HepG2 (cell line): ENCODE results near the gene DAB2IP. TPM values are rescaled to one million over a fixed set of nuclear protein-coding genes. Genes with fewer than 3 reads are reported as not detected.

ENCODE experiments used
- CSRNP2 ChIP-seq: sonication (generic); formaldehyde crosslinking; conservative IDR thresholded peaks from 2 replicates; pipeline ENCODE4 v1.8.0; 2022; ENCODE audit warnings: low read depth, missing genetic modification reagents
- E2F2 ChIP-seq: sonication (generic); formaldehyde crosslinking; IDR thresholded peaks from 2 replicates; pipeline ENCODE4 v1.4.0; 2020; ENCODE audit warnings: missing genetic modification reagents, borderline replicate concordance
- FOXJ3 ChIP-seq: sonication (generic); formaldehyde crosslinking; IDR thresholded peaks from 2 replicates; pipeline ENCODE4 v1.4.0; 2020; ENCODE audit warnings: missing genetic modification reagents, mild to moderate bottlenecking, borderline replicate concordance
- GABPB1 ChIP-seq: IDR thresholded peaks from 2 replicates; pipeline ENCODE4 v1.6.1; 2016; ENCODE audit warnings: mild to moderate bottlenecking, missing genetic modification reagents, moderate library complexity, missing compliant biosample characterization
- HINFP ChIP-seq: sonication (generic); formaldehyde crosslinking; IDR thresholded peaks from 2 replicates; pipeline ENCODE4 v1.4.0; 2020; ENCODE audit warnings: low read depth, mild to moderate bottlenecking, missing genetic modification reagents
- HNRNPLL ChIP-seq: fragments of 200-400 bp; formaldehyde crosslinking; IDR thresholded peaks from 2 replicates; pipeline ENCODE4 v1.6.1; 2017; ENCODE audit warnings: mild to moderate bottlenecking, low read depth, low read length; ENCODE audit not compliant: poor library complexity, severe bottlenecking
- KAT7 ChIP-seq: IDR thresholded peaks from 2 replicates; pipeline ENCODE4 v1.6.1; 2018; ENCODE audit warnings: borderline replicate concordance, missing compliant biosample characterization
- MAZ ChIP-seq, 2 experiments: sonication (generic) in 1 of 2; formaldehyde crosslinking in 1 of 2; IDR thresholded peaks; 2 replicates each; pipeline versions ENCODE4 v1.5.0 to v1.6.1; 2012 to 2020; ENCODE audit warnings: low read depth in 2 of 2, mild to moderate bottlenecking in 2 of 2, borderline replicate concordance in 1 of 2, improper control_type of control experiment in 1 of 2, low read length in 1 of 2, missing genetic modification reagents in 1 of 2, moderate library complexity in 1 of 2
- NCOR1 ChIP-seq: fragments of 200-600 bp; sonication (generic); IDR thresholded peaks from 2 replicates; pipeline ENCODE4 v1.7.0; 2017; ENCODE audit warnings: antibody characterized with exemption, low read length, borderline replicate concordance
- PRDM15 ChIP-seq: sonication (generic); formaldehyde crosslinking; IDR thresholded peaks from 2 replicates; pipeline ENCODE4 v1.4.0; 2020; ENCODE audit warnings: missing genetic modification reagents
- RBAK ChIP-seq: sonication (generic); formaldehyde crosslinking; IDR thresholded peaks from 2 replicates; pipeline ENCODE4 v1.5.1; 2020; ENCODE audit warnings: mild to moderate bottlenecking, missing genetic modification reagents
- SAP130 ChIP-seq: IDR thresholded peaks from 2 replicates; pipeline ENCODE4 v1.6.1; 2016; ENCODE audit warnings: low read depth
- TAF1 ChIP-seq: sonication (generic); formaldehyde crosslinking; IDR thresholded peaks from 2 replicates; pipeline ENCODE4 v1.4.0; 2020; ENCODE audit warnings: missing genetic modification reagents
- YEATS4 ChIP-seq: sonication (generic); formaldehyde crosslinking; IDR thresholded peaks from 2 replicates; pipeline ENCODE4 v1.4.0; 2020; ENCODE audit warnings: missing genetic modification reagents, borderline replicate concordance
- ZNF180 ChIP-seq: sonication (generic); formaldehyde crosslinking; IDR thresholded peaks from 2 replicates; pipeline ENCODE4 v1.4.0; 2020; ENCODE audit warnings: low read depth, missing genetic modification reagents, borderline replicate concordance
- ZNF263 ChIP-seq: sonication (generic); formaldehyde crosslinking; IDR thresholded peaks from 2 replicates; pipeline ENCODE4 v1.4.0; 2020; ENCODE audit warnings: missing genetic modification reagents
- ZNF34 ChIP-seq: sonication (generic); formaldehyde crosslinking; IDR thresholded peaks from 2 replicates; pipeline ENCODE4 v1.4.0; 2020; ENCODE audit warnings: mild to moderate bottlenecking, missing genetic modification reagents, borderline replicate concordance
- ZNF562 ChIP-seq: sonication (generic); formaldehyde crosslinking; IDR thresholded peaks from 2 replicates; pipeline ENCODE4 v1.8.0; 2022; ENCODE audit warnings: missing genetic modification reagents, borderline replicate concordance
- ZNF691 ChIP-seq: sonication (generic); formaldehyde crosslinking; IDR thresholded peaks from 2 replicates; pipeline ENCODE4 v1.4.0; 2020; ENCODE audit warnings: missing genetic modification reagents, low read depth, mild to moderate bottlenecking, borderline replicate concordance
- polyA plus RNA-seq, 8 experiments: library from polyadenylated mRNA; depleted of rRNA in 3 of 8; stranded (reverse) in 7 of 8; unstranded in 1 of 8; fragments of >200 nt; fragmentation: Illumina TruSeq in 4 of 8; extraction: Trizol in 4 of 8; gene quantifications; 2 replicates each; pipeline versions ENCODE4 v1.2.1 to v1.2.3, GENCODE V29; 2011 to 2016; ENCODE audit warnings: low read depth in 4 of 8, missing spikeins in 1 of 8, mixed read lengths in 1 of 8; ENCODE audit not compliant: insufficient read depth in 1 of 8
- total RNA-seq, 5 experiments: library from RNA; depleted of rRNA; stranded (reverse); fragments of >200 nt; fragmentation: Illumina TruSeq; extraction: Trizol; gene quantifications; 2 replicates each; pipeline ENCODE4 v1.2.3, GENCODE V29; 2016; ENCODE audit warnings: low read depth in 1 of 5

The DAB2IP gene
- total and polyA plus RNA-seq, 2 of the 13 experiments (the other 11 are each of a cell fraction or from before 2014, with no cell fraction given), result 25.3 to 37.9 TPM

- TF ChIP-seq RBAK (CRISPR knock-in tag), result no peak
- TF ChIP-seq HNRNPLL, result no peak
- 0 out of 2 replicates have a peak, but pooled peaks have one; percentile 46 for TF ChIP-seq ZNF34 (CRISPR knock-in tag)
- no peak for TF ChIP-seq CSRNP2 (CRISPR knock-in tag)
- TF ChIP-seq YEATS4 (CRISPR knock-in tag), result no peak
- TF ChIP-seq KAT7 (CRISPR knock-in tag), result no peak
- TF ChIP-seq ZNF691, result peak; percentile 25; the same call in 1 of the 2 replicates
- TF ChIP-seq FOXJ3, result no peak
- TF ChIP-seq ZNF263, result no peak
- TF ChIP-seq PRDM15 (CRISPR knock-in tag), result peak; percentile 99
- TF ChIP-seq ZNF562, result no peak
- no peak for TF ChIP-seq ZNF180 (CRISPR knock-in tag)
- TF ChIP-seq TAF1 (CRISPR knock-in tag), result 0 out of 2 replicates have a peak, but pooled peaks have one; percentile 17
- no peak for TF ChIP-seq NCOR1
- peak; percentile 79; the same call in 1 of the 2 replicates for TF ChIP-seq MAZ (IDR thresholded peaks at IDR 0.05; ENCODE audit: borderline replicate concordance, low read depth, low read length)
- TF ChIP-seq MAZ (CRISPR knock-in tag; IDR thresholded peaks at IDR 0.05; ENCODE audit: low read depth), result peak; percentile 65; the same call in 1 of the 2 replicates
- no peak for TF ChIP-seq HINFP (CRISPR knock-in tag)
- peak; percentile 56 for TF ChIP-seq SAP130
- TF ChIP-seq E2F2, result no peak
- TF ChIP-seq GABPB1 (CRISPR knock-in tag), result peak; percentile 64; the same call in 1 of the 2 replicates
Measured at GRCh38 chr9:121651295-121652020, at the start of gene DAB2IP (continued).
